Common myeloid progenitor, CD34-positive (primary cell): Measurements from ENCODE around the gene ERGIC1.

Experiments used
- CTCF ChIA-PET: fragments of 350-600 bp; sonication (Branson Sonifier 250); formaldehyde crosslinking; loops from one replicate; lab custom pipeline; 2021; ENCODE audit warnings: antibody characterized with exemption; lab: Charles Lee
- POLR2A ChIA-PET: fragments of 350-600 bp; sonication (Branson Sonifier 250); formaldehyde crosslinking; loops from one replicate; lab custom pipeline; 2021; ENCODE audit warnings: antibody characterized with exemption; lab: Charles Lee
- DNase-seq, 3 donors: peaks; one replicate each; pipeline versions ENCODE4 v3.0.0 to v3.0.0-alpha.2; 2013
- H3K27ac ChIP-seq, 2 experiments: 1 replicate in 1 of 2; 2 replicates in 1 of 2; pipeline ENCODE4 v1.7.0; 2013; ENCODE audit warnings: inconsistent platforms in 2 of 2, low read length in 2 of 2, mild to moderate bottlenecking in 2 of 2, low read depth in 1 of 2, moderate library complexity in 1 of 2; ENCODE audit not compliant: severe bottlenecking in 2 of 2, insufficient read depth in 1 of 2, poor library complexity in 1 of 2
- H3K27me3 ChIP-seq, 5 experiments: replicated peaks in 2 of 5; 1 replicate in 3 of 5; 2 replicates in 2 of 5; pipeline versions ENCODE4 v1.6.1 to v1.7.0; 2013; ENCODE audit warnings: low read length in 4 of 5, mild to moderate bottlenecking in 2 of 5, moderate library complexity in 2 of 5, inconsistent platforms in 1 of 5; ENCODE audit not compliant: insufficient read depth in 5 of 5, control insufficient read depth in 4 of 5
- H3K36me3 ChIP-seq, 4 experiments: 1 replicate in 2 of 4; 2 replicates in 2 of 4; pipeline versions ENCODE4 v1.6.1 to v1.7.0; 2013; ENCODE audit warnings: low read length in 3 of 4, control low read depth in 1 of 4, mild to moderate bottlenecking in 1 of 4; ENCODE audit not compliant: control insufficient read depth in 4 of 4, insufficient read depth in 4 of 4
- H3K4me1 ChIP-seq, 4 experiments: 1 replicate in 3 of 4; 2 replicates in 1 of 4; pipeline versions ENCODE4 v1.6.1 to v1.7.1; 2013; ENCODE audit warnings: low read length in 3 of 4, mild to moderate bottlenecking in 3 of 4, control low read depth in 1 of 4, inconsistent platforms in 1 of 4, moderate library complexity in 1 of 4; ENCODE audit not compliant: control insufficient read depth in 4 of 4, insufficient read depth in 4 of 4; ENCODE audit errors: control extremely low read depth in 1 of 4
- H3K4me3 ChIP-seq, 7 experiments: 1 replicate in 4 of 7; 2 replicates in 3 of 7; pipeline versions ENCODE4 v1.5.1 to v1.7.0; 2013; ENCODE audit warnings: mild to moderate bottlenecking in 7 of 7, low read length in 6 of 7, moderate library complexity in 6 of 7, inconsistent platforms in 2 of 7, low read depth in 2 of 7, control low read depth in 1 of 7; ENCODE audit not compliant: insufficient read depth in 4 of 7, control insufficient read depth in 1 of 7; ENCODE audit errors: extremely low read depth in 1 of 7
- H3K9me3 ChIP-seq, 5 experiments: 1 replicate in 4 of 5; 2 replicates in 1 of 5; pipeline versions ENCODE4 v1.6.1 to v1.7.1; 2013; ENCODE audit warnings: low read length in 4 of 5, mild to moderate bottlenecking in 2 of 5, inconsistent platforms in 1 of 5, low read depth in 1 of 5, moderate library complexity in 1 of 5; ENCODE audit not compliant: control insufficient read depth in 4 of 5, insufficient read depth in 2 of 5; ENCODE audit errors: control extremely low read depth in 1 of 5
- WGBS: methylation state at CpG from one replicate; pipeline ENCODE4 v1.1.5; 2013; ENCODE audit not compliant: insufficient coverage; 5-methylcytosine and 5-hydroxymethylcytosine counted together

ERGIC1 gene

GRCh38 chr5:172919525-172920446 is 85.7 kb downstream of the ERGIC1 start:
- WGBS = 98% methylated on average over 10 of the region's 16 CpGs
- DNase-seq = no peak
- Histone ChIP-seq H3K27me3 (no peaks in the 10 kb centered on the region), H3K4me1 (peaks cover 0 to 17% (median 7%) of the 10 kb centered on the region in 4 experiments), H3K36me3 (peaks cover 13 to 86% (median 68%) of the 10 kb centered on the region in 4 experiments), H3K27ac (no peak overlapping the region), H3K4me3 (no peak overlapping the region), H3K9me3 (no peaks in the 10 kb centered on the region)
- ChIA-PET CTCF (interaction anchor here (0.6 to 24.8 kb wide), 6 partner anchors 10 to 211 kb away, joined by 3 to 571 read pairs (median 4); no protein-coding TSS in a partner anchor), POLR2A (no interaction called here)

- WGBS = 90% methylated on average over 12 of the region's 13 CpGs
- POLR2A ChIA-PET = no interaction called here
- peak in 2 of 3 donors; percentile 30 to 56 for DNase-seq
Observed at GRCh38 chr5:172920447-172920849, 86.4 kb downstream of the ERGIC1 start.

DNA sequence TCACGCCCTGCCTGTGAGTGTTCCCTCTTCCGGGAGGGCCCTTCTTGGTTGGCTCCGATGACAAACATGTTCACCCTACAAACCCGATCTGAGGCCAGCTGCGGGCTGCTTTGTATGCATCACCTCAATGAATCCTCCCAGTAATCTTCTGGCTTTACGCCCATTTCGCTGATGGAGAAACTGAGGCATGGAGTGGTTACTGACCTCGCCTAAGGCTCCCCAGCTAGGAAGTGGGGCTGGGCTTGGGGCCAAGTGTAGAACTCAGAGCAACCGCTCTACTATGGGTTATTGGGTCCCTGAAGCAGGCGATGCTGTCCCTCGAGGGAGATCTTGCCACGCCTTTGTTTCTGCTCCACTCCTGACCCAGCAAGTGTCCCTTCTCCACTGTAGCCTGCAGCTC is 86.9 kb downstream of the ERGIC1 start:
- no peaks in the 10 kb centered on the region for H3K9me3 ChIP-seq
- ChIA-PET CTCF (interaction anchor here (1.4 to 24.8 kb wide), 3 partner anchors 11 to 212 kb away, joined by 5 to 571 read pairs (median 19); no protein-coding TSS in a partner anchor), POLR2A (interaction anchor here (0.7 kb wide), 1 partner anchor 150 kb away, joined by 3 read pairs; the partner anchor contains the start of gene DUSP1)
- no peak overlapping the region for H3K27ac ChIP-seq
- peaks cover 13 to 83% (median 63%) of the 10 kb centered on the region in 4 experiments for H3K36me3 ChIP-seq
- no peaks in the 10 kb centered on the region for H3K27me3 ChIP-seq
- DNase-seq = no peak
- over 99% methylated on average over 12 of the region's 12 CpGs for WGBS
- peaks cover 0 to 17% (median 7%) of the 10 kb centered on the region in 4 experiments for H3K4me1 ChIP-seq
- no peak overlapping the region for H3K4me3 ChIP-seq

More at GRCh38 chr5:172920447-172920849, 86.4 kb downstream of the ERGIC1 start:
- CTCF ChIA-PET = interaction anchor here (1.4 to 24.8 kb wide), 3 partner anchors 12 to 211 kb away, joined by 5 to 571 read pairs (median 19); no protein-coding TSS in a partner anchor
- no peaks in the 10 kb centered on the region for H3K27me3 ChIP-seq
- peaks cover 13 to 83% (median 64%) of the 10 kb centered on the region in 4 experiments for H3K36me3 ChIP-seq
- H3K27ac ChIP-seq = no peak overlapping the region
- peaks cover 0 to 17% (median 7%) of the 10 kb centered on the region in 4 experiments for H3K4me1 ChIP-seq
- no peaks in the 10 kb centered on the region for H3K9me3 ChIP-seq
- no peak overlapping the region for H3K4me3 ChIP-seq

DNA sequence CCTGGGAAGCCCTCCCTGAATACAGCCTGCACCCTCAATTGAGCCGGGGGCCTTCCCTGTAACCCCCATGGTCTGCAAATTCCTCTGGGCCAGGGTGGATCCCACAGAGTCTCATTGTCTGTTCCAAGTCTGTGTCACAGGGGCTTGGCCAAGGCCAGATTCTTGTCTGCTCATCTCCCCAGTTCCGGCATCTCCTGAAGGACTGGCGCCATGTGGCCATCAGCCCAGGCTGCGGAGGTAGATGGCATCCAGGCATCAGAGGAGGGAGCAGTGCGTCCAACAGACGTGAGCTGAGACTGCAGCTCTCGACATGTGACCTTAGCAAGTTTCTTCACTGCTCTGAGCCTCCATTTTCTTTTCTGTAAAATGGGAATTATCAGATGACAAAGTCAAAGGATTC is 87.9 kb downstream of the ERGIC1 start:
- ChIA-PET CTCF (interaction anchor here (3.0 to 24.8 kb wide), 2 partner anchors 10 to 213 kb away, joined by 19 to 571 read pairs; no protein-coding TSS in a partner anchor), POLR2A (interaction anchor here (0.7 kb wide), 1 partner anchor 151 kb away, joined by 3 read pairs; the partner anchor contains the start of gene DUSP1)
- Histone ChIP-seq H3K4me1 (peaks cover 0 to 17% (median 7%) of the 10 kb centered on the region in 4 experiments), H3K27ac (no peak overlapping the region), H3K36me3 (peaks cover 16 to 85% (median 63%) of the 10 kb centered on the region in 4 experiments), H3K4me3 (no peak overlapping the region), H3K9me3 (no peaks in the 10 kb centered on the region), H3K27me3 (no peaks in the 10 kb centered on the region)
- 100% methylated on average over 4 of the region's 7 CpGs for WGBS
- no peak for DNase-seq

- no peak for DNase-seq
- 100% methylated on average over 5 of the region's 5 CpGs for WGBS
Observed at GRCh38 chr5:172923539-172923938, 89.5 kb downstream of the ERGIC1 start.

DNA sequence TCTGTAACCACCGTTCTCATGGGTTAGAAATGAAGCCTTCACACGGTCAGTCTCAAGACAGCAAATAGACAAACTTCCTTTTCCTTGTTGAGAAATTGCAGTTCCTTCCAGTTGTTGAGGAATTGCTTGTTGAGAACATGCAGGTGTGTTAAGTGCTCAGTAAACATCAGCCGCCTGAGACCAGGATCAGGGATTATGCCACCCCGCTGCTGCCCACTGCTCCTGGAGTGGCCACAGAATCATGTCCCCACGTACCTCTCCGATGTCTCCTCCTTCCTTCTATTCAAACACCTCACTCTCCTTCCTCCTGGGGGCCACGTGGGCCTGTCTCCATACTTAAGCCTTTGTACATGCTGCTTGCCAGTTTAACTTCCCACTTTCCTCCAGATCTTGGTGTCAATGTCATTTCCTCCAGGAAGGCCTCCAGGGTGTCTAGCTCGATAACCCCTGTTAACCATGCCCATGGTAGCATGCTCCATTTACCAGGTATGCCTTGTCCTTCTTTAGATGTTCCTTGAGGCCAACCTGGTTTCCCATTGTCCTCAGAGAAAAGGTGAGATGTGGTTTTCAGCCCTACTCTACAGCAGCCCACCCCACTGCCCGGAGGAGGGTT is 91.4 kb downstream of the ERGIC1 start:
- ChIA-PET CTCF (interaction anchor here (0.9 to 24.8 kb wide), 8 partner anchors 8 to 216 kb away, joined by 3 to 571 read pairs (median 4); no protein-coding TSS in a partner anchor), POLR2A (no interaction called here)
- Histone ChIP-seq H3K4me3 (no peak overlapping the region), H3K9me3 (no peaks in the 10 kb centered on the region), H3K27ac (no peak overlapping the region), H3K27me3 (no peaks in the 10 kb centered on the region), H3K4me1 (no peaks in the 10 kb centered on the region), H3K36me3 (peaks cover 7 to 74% (median 63%) of the 10 kb centered on the region in 4 experiments)
- no peak for DNase-seq
- 83% methylated on average over 6 of the region's 9 CpGs for WGBS

More at GRCh38 chr5:172923539-172923938, 89.5 kb downstream of the ERGIC1 start:
- Histone ChIP-seq H3K4me3 (no peak overlapping the region), H3K36me3 (peaks cover 14 to 87% (median 71%) of the 10 kb centered on the region in 4 experiments), H3K27ac (no peak overlapping the region), H3K9me3 (no peaks in the 10 kb centered on the region), H3K27me3 (no peaks in the 10 kb centered on the region), H3K4me1 (peaks cover 0 to 7% (median 3%) of the 10 kb centered on the region in 4 experiments)
- ChIA-PET CTCF (interaction anchor here (1.1 to 24.8 kb wide), 3 partner anchors 15 to 214 kb away, joined by 3 to 571 read pairs (median 4); no protein-coding TSS in a partner anchor), POLR2A (no interaction called here)
